NCI-H345 (cell line): ENCODE data around the gene DGKH.

ENCODE experiments used
- DNase-seq: peaks from one replicate; lab custom pipeline; 2025; lab: John Stamatoyannopoulos, UW

The DGKH gene, protein sequence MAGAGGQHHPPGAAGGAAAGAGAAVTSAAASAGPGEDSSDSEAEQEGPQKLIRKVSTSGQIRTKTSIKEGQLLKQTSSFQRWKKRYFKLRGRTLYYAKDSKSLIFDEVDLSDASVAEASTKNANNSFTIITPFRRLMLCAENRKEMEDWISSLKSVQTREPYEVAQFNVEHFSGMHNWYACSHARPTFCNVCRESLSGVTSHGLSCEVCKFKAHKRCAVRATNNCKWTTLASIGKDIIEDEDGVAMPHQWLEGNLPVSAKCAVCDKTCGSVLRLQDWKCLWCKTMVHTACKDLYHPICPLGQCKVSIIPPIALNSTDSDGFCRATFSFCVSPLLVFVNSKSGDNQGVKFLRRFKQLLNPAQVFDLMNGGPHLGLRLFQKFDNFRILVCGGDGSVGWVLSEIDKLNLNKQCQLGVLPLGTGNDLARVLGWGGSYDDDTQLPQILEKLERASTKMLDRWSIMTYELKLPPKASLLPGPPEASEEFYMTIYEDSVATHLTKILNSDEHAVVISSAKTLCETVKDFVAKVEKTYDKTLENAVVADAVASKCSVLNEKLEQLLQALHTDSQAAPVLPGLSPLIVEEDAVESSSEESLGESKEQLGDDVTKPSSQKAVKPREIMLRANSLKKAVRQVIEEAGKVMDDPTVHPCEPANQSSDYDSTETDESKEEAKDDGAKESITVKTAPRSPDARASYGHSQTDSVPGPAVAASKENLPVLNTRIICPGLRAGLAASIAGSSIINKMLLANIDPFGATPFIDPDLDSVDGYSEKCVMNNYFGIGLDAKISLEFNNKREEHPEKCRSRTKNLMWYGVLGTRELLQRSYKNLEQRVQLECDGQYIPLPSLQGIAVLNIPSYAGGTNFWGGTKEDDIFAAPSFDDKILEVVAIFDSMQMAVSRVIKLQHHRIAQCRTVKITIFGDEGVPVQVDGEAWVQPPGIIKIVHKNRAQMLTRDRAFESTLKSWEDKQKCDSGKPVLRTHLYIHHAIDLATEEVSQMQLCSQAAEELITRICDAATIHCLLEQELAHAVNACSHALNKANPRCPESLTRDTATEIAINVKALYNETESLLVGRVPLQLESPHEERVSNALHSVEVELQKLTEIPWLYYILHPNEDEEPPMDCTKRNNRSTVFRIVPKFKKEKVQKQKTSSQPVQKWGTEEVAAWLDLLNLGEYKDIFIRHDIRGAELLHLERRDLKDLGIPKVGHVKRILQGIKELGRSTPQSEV

GRCh38 chr13:42048342-42048683 lies at the start of gene DGKH:
Gene DGKH, plus strand, starts transcription at chr13:42048648. Its CDS starts 126 bp downstream, at chr13:42048774.
- no peak for DNase-seq

- DNase-seq = no peak
Measured at GRCh38 chr13:42000846-42001245, 47.6 kb upstream of the DGKH start.

- DNase-seq = no peak
Measured at GRCh38 chr13:42001580-42001979, 46.9 kb upstream of the DGKH start.

DNA sequence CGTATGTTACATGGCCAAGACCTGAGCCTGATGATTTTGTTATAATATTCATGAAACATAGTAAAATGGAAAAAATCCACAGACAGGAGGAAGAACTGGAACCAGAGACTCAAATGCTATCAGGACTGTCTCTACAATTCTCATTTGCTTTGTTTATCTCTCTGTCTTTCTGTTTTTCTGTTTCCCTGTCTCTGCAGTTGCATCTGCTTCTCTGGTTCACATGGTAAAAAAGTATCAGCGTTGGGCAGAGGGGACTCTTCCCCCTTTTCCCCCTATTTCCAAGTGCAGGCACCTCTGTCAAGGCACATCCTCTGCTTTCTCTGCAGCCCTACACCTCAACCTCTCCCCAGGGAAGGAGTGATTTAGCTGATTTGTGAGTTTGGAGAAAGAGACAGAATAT lies 46.4 kb upstream of the DGKH start:
- no peak for DNase-seq

GRCh38 chr13:42007844-42008243 lies 40.6 kb upstream of the DGKH start:
- no peak for DNase-seq

- no peak for DNase-seq
Measured at GRCh38 chr13:42009057-42009456, 39.4 kb upstream of the DGKH start.

GRCh38 chr13:42011601-42012350 lies 36.7 kb upstream of the DGKH start:
- DNase-seq = no peak

DNA sequence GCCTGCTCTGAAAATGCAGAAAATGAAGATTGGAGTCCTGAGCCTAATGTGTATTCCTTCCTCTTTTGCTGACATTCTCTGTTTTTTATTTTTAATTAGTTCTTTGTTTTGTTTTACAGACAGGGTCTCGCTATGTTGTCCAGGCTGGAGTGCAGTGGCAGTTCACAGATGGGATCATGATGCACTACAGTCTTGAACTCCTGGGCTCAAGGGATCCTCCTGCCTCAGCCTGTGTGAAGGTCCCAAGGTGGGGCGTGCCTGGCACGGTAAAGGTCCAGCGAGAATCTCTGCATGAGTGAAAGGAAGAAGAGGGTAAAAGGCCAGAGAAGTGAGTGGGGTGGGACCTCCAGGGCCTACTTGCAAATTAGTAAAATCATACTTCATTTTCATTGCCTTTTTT lies 34.3 kb upstream of the DGKH start:
- DNase-seq = no peak

DNA sequence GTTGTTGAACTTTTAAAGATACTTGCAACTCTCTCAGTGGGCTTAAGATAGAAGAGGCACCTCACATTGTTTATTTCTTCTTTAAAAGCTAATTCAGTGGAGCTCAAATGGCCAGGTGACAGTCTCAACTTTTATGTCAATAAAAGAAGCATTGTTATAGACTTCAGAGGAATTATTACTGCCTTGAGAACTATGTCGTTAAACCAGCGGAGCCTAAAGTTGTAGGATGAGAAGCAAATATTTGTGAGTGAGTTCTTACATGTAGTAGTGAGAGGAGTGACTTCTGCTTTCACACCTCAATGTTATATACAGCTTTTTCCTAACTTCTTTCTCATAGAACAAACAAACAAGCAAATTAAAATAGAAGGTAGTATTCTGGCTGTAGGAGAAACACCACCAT lies 31.2 kb upstream of the DGKH start:
- no peak for DNase-seq

DNA sequence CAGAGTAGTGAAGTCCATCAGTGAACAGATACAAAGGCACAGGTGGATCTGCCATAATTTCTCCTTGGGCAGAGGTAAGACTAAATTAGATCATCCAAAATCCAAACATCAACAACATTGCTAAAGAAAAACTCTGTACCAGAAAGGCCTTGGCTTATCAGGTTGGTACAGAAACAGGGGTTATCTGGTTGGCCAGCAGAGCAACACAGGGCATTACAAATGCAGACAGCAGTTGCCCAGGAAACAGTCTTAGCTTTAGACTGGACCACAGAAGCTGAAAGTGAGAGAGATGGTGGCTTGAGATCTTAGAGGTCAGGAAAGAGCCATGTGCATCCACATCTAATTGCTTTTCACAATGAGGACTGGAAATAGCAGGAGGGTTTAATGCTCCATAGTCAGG lies 26.6 kb upstream of the DGKH start:
- DNase-seq = no peak

- no peak for DNase-seq
Measured at GRCh38 chr13:42022336-42022735, 26.1 kb upstream of the DGKH start.

GRCh38 chr13:42022796-42023493 lies 25.5 kb upstream of the DGKH start:
- DNase-seq = no peak

DNA sequence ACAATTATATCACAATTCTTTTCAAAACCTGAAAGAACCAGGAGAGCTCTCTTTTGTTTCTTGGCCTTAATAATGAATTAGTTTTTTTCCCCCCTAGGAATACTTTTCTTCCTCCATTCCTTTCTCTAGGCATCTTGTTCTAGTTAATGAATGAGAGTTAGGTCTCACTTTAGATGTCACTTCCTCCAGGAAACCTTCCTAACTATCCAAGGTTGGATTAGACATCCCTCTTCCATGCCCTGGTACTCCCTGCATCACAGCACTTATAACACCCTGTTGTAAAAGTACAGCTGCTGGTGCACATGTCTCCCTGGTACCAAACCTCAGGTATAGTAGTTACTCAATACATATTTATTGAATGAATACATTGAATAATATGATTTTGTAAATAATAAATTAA lies 21.2 kb upstream of the DGKH start:
- DNase-seq = no peak

- no peak for DNase-seq
Measured at GRCh38 chr13:42028113-42028799, 20.2 kb upstream of the DGKH start.

- DNase-seq = no peak
Measured at GRCh38 chr13:42035905-42036521, 12.4 kb upstream of the DGKH start.

DNA sequence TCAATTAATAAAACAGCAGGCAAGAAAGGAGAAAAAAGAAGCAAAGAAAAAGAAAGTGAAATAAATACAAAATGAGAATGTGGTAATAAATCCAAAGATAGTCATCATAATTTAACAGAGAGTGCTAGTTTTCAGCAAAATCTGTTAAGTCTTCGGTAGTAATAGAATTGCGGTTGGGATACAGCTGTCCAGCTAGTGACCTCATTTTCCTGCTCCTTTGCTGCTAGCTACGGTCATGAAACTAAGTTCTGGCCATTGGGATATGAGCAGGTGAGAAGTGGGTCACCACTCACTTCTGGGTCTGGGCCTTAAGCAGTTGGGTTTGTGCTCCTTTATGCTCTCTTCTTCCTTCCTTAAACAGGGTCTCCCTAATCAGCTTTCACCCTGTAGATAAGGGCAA lies 11.7 kb upstream of the DGKH start:
- DNase-seq = no peak

- no peak for DNase-seq
Measured at GRCh38 chr13:42038661-42039456, 9.6 kb upstream of the DGKH start.

DNA sequence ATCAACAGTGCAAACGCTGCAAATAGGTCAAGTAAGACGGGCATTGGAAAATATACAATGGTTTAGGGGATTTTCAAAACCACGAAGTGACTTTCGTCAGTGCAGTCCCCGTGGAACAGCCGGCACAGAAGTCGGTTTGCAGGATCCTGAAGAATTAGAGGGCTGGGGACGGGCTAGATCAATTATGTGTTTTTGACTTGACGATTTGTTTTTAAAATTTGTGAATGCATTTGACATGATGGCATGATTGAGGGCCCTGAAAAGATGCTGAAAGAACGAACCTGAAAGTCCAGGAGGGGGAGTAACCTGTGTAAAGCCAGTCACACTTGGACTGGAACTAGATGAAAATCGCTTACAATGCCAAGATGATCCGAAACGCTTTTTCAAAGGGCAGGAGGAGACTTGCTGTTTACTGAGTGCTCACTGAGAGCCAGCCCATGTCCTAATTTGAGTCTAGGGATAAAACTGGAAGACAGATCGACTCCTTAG lies 8.9 kb upstream of the DGKH start:
- DNase-seq = peak; percentile 33
